GM21717 (cell line): ENCODE measurements around the gene TNP1.

Experiments
- ATAC-seq: cut with Tn5 transposase; IDR thresholded peaks from one replicate; pipeline ENCODE4 v1.9.1; 2021; ENCODE audit warnings: mild to moderate bottlenecking, moderate library complexity; ENCODE audit not compliant: unreplicated experiment

Gene TNP1

GRCh38 chr2:216875862-216876261 lies 16.0 kb upstream of the TNP1 start:
- no peak for ATAC-seq

GRCh38 chr2:216873573-216873972 lies 13.7 kb upstream of the TNP1 start:
- no peak for ATAC-seq

GRCh38 chr2:216872624-216873023 lies 12.8 kb upstream of the TNP1 start:
- ATAC-seq, result no peak

- no peak for ATAC-seq
These were observed 12.2 kb upstream of the TNP1 start for GRCh38 chr2:216872040-216872439.

GRCh38 chr2:216871333-216871934 lies 11.6 kb upstream of the TNP1 start:
- ATAC-seq, result no peak

GRCh38 chr2:216870508-216871332 lies 10.9 kb upstream of the TNP1 start:
- no peak for ATAC-seq

GRCh38 chr2:216866515-216867095 lies 6.7 kb upstream of the TNP1 start:
- no peak for ATAC-seq

GRCh38 chr2:216865658-216866057 lies 5.8 kb upstream of the TNP1 start:
- ATAC-seq, result no peak

GRCh38 chr2:216863946-216864345 lies 4.1 kb upstream of the TNP1 start:
- ATAC-seq, result no peak

- no peak for ATAC-seq
These were observed 2.9 kb upstream of the TNP1 start for GRCh38 chr2:216862628-216863398.

- ATAC-seq, result no peak
These were observed 718 bp upstream of the TNP1 start for GRCh38 chr2:216860426-216861137.

- ATAC-seq, result no peak
These were observed 1.6 kb downstream of the TNP1 start for GRCh38 chr2:216858312-216858711.

- no peak for ATAC-seq
These were observed 2.7 kb downstream of the TNP1 start for GRCh38 chr2:216857131-216857550.

GRCh38 chr2:216856406-216857065 lies 3.3 kb downstream of the TNP1 start:
- ATAC-seq, result no peak

GRCh38 chr2:216855605-216856004 lies 4.3 kb downstream of the TNP1 start:
- ATAC-seq, result no peak

- no peak for ATAC-seq
These were observed 4.8 kb downstream of the TNP1 start for GRCh38 chr2:216855079-216855478.

- no peak for ATAC-seq
These were observed 8.3 kb downstream of the TNP1 start for GRCh38 chr2:216851486-216852090.

GRCh38 chr2:216850665-216851322 lies 9.1 kb downstream of the TNP1 start:
- ATAC-seq, result no peak

- ATAC-seq, result no peak
These were observed 9.9 kb downstream of the TNP1 start for GRCh38 chr2:216849987-216850386.
